ENCODE data around the gene DOC2A.

Gene DOC2A

DNA sequence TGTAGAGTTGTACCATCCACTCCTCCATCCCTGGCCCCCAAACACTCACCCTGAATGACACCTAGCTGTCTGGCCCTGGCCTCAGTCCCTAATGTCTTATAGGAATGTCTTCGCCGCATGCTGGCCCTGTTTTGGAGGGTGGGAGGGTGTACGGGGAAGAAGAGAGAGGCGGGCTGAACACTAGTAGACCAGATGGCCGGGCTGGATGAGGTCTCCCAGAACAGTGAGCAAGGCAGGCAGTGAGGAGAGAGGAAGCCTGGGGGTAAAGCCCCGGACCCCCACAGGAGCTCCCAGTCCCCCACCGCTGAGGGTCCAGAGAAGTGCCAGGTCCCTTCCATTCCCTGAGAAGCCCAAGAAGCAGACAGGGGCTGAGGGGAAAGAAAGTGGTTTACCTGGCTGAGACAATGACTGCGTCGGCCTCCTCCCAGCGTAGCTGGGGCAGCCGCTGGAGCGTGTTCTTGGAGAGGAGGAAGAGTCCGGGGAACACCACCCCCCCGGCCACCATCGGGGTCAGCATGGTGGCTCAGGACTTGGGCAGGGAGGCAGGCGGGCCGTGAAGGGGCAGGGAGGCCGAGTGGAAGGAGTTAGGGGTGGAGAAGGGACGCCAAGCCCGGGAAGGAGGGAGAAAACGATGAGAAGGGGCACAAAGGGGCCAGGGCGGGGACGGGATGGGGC is 19.3 kb upstream of the DOC2A start:
- DNase-seq = no peak
- no peaks in the 10 kb centered on the region for H3K36me3 ChIP-seq (replicated peaks)
- H3K27ac ChIP-seq = no peak overlapping the region
- peaks cover 41% of the 10 kb centered on the region for H3K27me3 ChIP-seq (replicated peaks)
- TF ChIP-seq, protein P1, sequence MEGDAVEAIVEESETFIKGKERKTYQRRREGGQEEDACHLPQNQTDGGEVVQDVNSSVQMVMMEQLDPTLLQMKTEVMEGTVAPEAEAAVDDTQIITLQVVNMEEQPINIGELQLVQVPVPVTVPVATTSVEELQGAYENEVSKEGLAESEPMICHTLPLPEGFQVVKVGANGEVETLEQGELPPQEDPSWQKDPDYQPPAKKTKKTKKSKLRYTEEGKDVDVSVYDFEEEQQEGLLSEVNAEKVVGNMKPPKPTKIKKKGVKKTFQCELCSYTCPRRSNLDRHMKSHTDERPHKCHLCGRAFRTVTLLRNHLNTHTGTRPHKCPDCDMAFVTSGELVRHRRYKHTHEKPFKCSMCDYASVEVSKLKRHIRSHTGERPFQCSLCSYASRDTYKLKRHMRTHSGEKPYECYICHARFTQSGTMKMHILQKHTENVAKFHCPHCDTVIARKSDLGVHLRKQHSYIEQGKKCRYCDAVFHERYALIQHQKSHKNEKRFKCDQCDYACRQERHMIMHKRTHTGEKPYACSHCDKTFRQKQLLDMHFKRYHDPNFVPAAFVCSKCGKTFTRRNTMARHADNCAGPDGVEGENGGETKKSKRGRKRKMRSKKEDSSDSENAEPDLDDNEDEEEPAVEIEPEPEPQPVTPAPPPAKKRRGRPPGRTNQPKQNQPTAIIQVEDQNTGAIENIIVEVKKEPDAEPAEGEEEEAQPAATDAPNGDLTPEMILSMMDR (IDR thresholded peaks at IDR 0.05; ENCODE audit: low read depth, low read length, missing control alignments) = no peak
- in situ Hi-C loops (cut with HindIII; ENCODE audit: low pct_ligation_motif_present, low sequenced_read_pairs) = no loop called here
- no peak overlapping the region for H3K4me3 ChIP-seq (ENCODE audit: low read depth, low read length)

DNA sequence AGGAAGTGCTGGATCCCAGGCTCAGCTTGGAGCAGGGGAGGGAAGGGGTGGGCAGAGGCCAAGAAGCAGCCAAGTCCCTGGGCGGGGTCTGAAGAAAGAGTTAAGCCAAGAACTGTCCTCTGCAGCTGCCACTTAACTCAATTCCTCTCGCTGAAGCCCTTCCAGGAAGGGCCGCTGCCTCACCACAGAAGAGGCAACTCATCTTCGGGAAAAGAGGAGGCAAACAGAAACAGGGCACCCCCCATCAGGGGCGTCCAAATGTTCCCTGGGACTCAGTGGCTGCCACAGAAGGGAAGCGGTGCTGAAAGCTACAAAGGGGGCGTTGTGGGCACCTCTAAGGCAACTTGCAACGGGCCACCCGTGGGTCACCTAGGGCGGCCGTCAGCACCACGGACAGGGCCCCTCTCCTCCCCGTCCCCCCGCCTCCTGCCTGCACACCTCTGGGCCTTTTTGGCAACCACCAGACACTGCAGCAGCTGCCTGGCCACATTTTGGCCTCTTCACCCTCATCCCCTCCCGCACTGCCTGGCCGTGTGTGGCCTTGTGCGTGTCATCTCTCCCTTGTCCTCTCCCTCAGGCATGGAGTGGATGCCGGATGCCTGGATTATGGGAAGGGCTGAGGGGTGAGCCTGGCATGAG is 17.7 kb upstream of the DOC2A start:
- Histone ChIP-seq H3K36me3 (replicated peaks) (no peaks in the 10 kb centered on the region), H3K4me3 (ENCODE audit: low read depth, low read length) (no peak overlapping the region), H3K27me3 (replicated peaks) (peaks cover 41% of the 10 kb centered on the region), H3K27ac (no peak overlapping the region)
- TF ChIP-seq, protein P1 (IDR thresholded peaks at IDR 0.05; ENCODE audit: low read depth, low read length, missing control alignments) = no peak
- in situ Hi-C loops (cut with HindIII; ENCODE audit: low pct_ligation_motif_present, low sequenced_read_pairs) = no loop called here
- DNase-seq = no peak

DNA sequence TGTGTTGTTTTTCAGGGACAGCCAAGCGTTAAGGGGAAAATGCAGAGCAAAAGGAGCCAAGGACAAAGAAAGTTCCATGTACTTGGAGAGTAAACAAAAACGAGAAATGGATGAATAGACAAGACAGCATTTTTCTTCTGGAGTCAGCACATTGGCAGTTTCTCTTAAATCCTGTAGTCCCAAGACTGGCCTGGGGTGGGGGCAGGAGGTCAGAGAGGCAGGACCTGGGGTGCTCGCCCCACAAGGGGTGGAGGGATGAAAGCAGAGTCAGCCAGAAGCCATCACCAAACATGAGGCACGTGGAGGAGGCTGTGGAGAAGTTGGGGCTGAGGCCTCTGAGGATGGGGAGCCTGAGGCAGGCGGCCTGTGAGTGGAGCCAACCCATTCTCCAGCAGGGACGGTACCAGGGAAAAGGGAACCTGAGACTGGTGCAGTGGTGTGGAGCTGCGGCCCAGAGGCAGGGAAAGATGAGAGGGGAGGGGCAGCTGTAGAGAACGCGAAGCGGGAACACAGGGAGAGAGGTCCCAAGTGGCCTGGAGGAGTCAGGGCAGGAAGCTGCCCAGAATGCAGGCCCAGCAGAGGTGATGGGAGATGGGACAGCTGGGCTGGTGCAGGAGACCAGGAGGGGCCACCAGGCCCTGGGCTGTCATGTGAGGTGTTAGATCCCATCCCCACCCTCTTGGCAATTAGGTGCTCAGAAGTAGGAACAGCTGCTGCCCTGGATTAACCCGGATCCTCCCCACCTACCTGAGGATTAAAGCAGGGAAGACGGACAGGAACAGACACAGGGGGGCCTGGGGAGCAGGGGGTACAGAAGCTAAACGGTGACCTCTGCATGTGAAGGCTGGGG is 17.0 kb upstream of the DOC2A start:
- Histone ChIP-seq H3K36me3 (replicated peaks) (no peaks in the 10 kb centered on the region), H3K27me3 (replicated peaks) (peaks cover 42% of the 10 kb centered on the region), H3K4me3 (ENCODE audit: low read depth, low read length) (no peak overlapping the region), H3K27ac (no peak overlapping the region)
- TF ChIP-seq, protein P1 (IDR thresholded peaks at IDR 0.05; ENCODE audit: low read depth, low read length, missing control alignments) = no peak
- in situ Hi-C loops (cut with HindIII; ENCODE audit: low pct_ligation_motif_present, low sequenced_read_pairs) = no loop called here
- DNase-seq = no peak

DNA sequence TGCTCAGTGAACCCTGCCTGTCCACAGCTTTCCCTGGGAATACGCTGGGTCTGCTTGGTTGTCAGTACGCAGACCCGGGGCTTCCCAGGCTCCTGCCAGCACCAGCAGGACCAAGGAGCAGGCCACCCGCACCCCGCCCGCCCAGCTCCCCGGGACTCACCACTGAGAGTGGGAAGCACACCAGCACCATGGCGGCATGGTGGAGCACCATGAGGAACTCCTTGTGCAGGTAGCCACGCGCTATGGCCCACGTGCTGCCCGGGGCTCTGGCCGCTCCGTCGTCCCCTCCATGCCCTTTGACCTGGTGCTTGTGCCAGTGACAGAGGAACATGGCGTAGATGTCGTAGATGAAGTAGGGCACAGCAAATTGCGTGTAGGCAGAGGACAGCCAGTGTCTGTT is 15.6 kb upstream of the DOC2A start:
- DNase-seq = no peak
- H3K27me3 ChIP-seq (replicated peaks) = peaks cover 40% of the 10 kb centered on the region
- H3K36me3 ChIP-seq (replicated peaks) = no peaks in the 10 kb centered on the region
- in situ Hi-C loops (cut with HindIII; ENCODE audit: low pct_ligation_motif_present, low sequenced_read_pairs) = no loop called here
- TF ChIP-seq, protein P1 (IDR thresholded peaks at IDR 0.05; ENCODE audit: low read depth, low read length, missing control alignments) = no peak
- no peak overlapping the region for H3K27ac ChIP-seq
- no peak overlapping the region for H3K4me3 ChIP-seq (ENCODE audit: low read depth, low read length)

DNA sequence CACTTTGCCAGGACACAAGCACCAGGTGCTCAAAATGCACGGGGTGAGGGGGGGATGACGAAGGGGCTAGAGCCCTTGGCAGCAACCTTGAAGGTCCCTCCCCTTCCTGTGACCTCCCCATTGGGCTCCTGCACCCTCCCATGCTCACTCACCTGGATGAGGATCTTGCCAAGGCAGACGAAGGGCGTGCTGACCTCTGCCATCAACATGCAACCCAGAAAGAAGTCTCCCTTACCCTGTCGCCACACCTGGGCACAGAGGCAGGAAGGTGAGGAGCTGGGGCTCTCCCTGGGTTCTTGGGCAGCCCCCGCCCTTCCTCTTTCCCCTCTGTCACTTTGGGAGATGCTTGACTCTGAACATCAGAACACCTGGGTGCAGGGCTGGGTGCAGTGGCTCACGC is 14.7 kb upstream of the DOC2A start:
- Histone ChIP-seq H3K27me3 (replicated peaks) (peaks cover 36% of the 10 kb centered on the region), H3K4me3 (ENCODE audit: low read depth, low read length) (no peak overlapping the region), H3K27ac (no peak overlapping the region), H3K36me3 (replicated peaks) (no peaks in the 10 kb centered on the region)
- DNase-seq = no peak
- in situ Hi-C loops (cut with HindIII; ENCODE audit: low pct_ligation_motif_present, low sequenced_read_pairs) = no loop called here
- TF ChIP-seq, protein P1 (IDR thresholded peaks at IDR 0.05; ENCODE audit: low read depth, low read length, missing control alignments) = no peak
